Left lobe of liver (tissue), 2 donors: ENCODE results near the gene SLC5A3. TPM values are rescaled to one million over a fixed set of nuclear protein-coding genes. Genes with fewer than 3 reads are reported as not detected.
A peak's percentile ranks its signal among the peaks of the same experiment; 100 is the strongest.

ENCODE experiments used
- ATAC-seq: fragments of 200-7000 bp; cut with Tn5 transposase; one replicate; pipeline ENCODE4 v1.9.1; 2020; ENCODE audit warnings: mild to moderate bottlenecking, moderate library complexity
- DNase-seq: peaks from one replicate; pipeline ENCODE4 v3.0.0-alpha.2; 2020; ENCODE audit warnings: low spot score
- total RNA-seq: library from RNA; stranded (reverse); gene quantifications from one replicate; pipeline ENCODE4 v1.2.1, GENCODE V29; 2021
- donor health status: DM: no; HTN: no; CAD: no; lungs with moderate emphysema.
- donor health status: DM: no; HTN: yes; CAD: no.

SLC5A3 gene
- total RNA-seq, 1 donor from 2014 or later = 9.1 TPM

DNA sequence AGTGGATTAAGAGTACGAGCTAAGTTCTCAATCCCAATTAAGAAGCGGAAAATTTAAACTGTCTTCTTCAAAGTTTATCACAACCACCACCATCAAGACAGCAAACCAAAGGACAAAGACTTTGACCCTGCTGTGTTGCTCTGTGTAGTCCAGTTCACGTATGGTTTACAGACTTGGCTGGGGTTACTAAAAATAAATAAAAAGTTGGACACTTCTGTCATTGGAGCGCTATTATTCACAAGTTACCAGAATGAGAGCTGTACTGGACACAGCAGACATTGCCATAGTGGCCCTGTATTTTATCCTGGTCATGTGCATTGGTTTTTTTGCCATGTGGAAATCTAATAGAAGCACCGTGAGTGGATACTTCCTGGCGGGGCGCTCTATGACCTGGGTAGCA, 21.6 kb downstream of the SLC5A3 start:
- no peak for DNase-seq
- peak; percentile 93 for ATAC-seq

DNA sequence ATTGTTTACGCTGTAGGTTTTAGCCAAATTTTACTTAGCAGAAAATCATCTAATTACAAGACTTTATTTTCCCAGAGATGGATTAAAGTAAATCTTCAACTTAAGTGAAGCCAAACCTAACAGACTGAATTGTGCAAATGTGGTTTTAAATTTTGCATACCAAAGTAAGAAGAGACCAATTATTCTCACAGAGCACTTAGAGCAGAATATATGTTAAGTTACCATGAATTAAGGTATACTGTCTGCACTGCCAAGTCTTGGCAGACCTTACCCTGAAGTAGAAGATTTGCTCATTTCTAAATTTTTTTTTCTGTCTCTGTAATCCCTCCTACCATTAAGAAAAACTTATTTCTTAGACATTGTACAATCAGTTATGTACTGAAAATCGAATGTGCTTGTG, 24.1 kb downstream of the SLC5A3 start:
- ATAC-seq (no peak), DNase-seq (no peak)

DNA sequence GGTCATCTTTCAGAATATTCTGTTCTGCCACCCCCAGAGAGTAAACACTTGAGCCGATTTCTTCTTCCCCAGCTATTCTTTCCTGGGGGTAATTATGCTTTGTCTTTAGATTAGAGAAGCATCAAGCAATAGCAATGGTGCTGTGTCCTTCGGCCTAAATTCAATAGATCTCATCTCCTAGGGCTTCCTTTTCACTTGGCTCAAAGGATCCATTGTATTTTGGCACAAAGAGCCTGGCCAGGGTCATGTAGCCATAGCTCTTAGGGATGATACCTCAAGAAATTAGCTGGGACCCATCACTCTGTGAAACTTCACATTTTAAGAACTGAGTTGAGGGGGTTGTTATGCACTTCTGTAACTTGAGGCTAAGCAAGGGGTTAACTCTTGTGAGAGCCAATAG, 27.0 kb downstream of the SLC5A3 start:
- DNase-seq = no peak
- ATAC-seq = no peak

DNA sequence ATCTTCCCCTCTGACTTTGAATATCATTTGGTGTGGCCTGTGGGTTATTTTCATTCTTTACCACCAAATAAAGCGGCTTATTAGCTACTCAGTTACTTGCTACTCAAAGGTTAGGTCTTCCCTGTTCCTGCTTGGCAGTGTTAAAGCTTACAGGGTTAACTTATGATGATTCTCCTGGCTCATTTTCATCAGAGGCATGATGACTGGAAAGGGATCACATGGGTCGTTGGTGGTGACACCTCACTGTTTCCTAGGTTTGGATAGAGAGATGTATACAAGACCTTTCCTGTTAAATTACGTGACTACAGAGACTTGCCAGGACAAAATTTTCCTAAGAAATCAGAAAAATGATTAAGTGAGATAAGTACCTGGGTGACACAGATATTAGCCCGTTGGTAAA, 27.4 kb downstream of the SLC5A3 start:
- ATAC-seq (no peak), DNase-seq (no peak)

DNA sequence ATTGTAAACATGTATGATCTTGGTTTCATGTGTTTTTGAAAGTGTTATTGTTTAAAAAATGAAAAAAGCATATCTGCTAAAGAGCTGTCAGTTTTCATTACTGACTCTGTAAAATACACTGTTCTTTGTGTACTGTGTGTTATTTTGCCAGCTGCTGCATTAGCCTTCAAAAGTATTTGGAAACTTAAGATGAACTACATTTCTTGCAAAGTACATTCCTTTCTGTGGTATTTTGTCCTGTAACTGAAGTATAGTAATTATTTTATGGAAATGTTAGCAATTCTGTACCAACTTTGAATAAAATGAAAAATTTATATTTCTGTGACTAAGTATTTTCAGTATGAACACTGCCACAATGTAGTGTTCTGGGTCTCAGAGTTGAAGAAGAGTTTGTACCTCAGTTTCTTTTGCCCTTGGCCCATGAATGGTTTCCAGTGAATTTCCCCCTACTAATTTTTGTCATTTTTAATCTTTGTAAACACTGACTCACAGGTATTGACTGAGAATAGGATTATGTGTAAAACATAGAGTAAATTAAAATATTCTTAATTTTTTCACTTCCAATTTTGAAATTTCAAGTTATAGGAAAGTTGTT, 32.7 kb downstream of the SLC5A3 start:
- ATAC-seq (no peak), DNase-seq (no peak)

DNA sequence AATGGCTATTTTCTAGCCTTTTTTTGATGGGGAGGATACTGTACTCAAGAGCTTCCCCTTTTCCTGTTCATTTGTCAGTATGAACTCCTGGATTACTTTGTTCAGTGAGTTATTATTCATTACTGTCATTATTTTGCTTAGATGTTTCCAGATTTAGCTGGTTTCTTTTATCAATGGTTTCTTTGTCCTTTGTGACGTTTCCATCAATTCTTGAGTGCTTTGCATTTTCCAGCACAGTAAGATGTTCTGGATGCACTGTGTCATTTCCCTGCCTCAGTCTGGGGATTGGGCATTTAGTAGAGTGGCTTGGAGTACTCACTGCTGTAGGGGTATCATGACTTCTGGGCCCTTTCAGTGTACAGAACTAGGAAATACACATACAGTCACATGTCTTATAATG, 34.2 kb downstream of the SLC5A3 start:
- no peak for ATAC-seq
- DNase-seq = no peak

DNA sequence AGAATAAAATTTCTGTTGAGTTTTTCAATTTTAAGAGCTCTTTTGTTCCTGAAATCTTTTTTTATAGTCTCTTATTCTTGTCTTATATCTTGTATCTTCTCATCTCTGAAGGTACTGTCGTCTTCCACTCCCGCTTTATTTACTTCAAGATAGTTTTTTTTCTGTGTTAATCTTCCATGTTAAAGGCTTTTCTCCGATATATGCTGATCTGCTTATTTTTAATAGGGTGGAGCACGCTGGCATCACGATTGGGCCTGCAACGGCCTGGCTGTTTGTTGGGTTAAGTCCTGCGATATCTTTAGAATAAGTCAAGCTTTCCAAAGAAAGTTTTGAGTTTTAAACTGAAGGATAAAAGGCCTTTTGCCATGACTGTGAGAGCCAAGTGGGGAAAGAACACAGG, 35.7 kb downstream of the SLC5A3 start:
- no peak for ATAC-seq
- no peak for DNase-seq

DNA sequence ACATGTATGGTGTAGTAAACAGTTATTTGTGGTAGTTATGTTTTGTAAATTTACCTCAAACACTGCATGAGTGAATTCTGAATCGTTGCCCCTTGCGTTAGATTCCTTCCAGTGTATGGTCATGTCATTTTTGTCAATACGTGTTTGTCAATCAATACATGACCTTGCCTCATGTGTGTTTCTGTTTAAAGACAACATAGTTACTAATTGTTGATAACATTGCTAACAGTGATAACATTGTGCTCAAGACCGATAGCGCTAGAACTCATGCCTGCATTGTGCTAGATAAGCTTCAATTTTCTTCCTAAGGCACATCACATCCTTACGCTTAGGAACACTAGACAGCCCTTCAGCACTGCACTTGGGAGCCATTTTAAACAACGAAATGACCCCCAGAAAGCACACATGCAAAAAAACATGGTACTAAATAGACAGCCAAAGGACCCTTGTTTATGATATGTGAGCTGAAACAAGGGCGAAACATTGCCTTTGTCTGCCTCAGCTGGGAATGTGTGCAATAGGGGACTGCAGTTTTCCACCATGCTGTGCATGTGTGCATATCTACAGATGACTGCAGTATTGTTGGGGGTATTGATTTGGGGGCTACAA, 37.3 kb downstream of the SLC5A3 start:
- DNase-seq (no peak), ATAC-seq (no peak)

DNA sequence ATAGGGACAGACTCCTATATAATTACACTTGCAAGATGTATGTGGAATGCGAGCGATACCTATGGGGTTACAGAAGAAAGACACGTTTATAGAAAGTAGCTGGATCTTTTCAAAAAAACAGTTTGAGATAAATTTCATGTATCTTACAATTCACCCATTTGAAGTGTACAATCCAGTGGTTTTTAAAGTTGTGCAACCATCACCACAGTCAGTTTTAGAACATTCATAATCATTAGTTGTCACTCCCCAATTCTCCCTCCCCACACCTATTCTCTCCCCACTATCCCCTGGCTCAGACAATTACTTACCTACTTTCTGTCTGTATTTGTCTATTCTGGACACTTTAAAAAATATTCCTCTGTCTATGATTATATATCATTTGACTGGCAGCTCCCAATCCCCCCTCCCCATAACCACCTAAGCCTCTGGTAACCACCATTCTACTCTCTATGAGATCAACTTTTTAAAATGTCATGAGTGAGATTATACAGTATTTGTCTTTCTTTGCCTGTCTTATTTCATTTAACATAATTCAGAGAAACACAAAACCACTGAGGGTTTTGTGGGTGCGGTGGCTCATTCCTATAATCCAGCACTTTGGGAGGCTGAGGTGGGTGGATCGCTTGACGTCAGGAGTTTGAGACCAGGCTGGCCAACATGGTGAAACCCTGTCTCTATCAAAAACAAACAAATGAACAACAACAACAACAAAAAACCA, 39.1 kb downstream of the SLC5A3 start:
- no peak for ATAC-seq
- no peak for DNase-seq

DNA sequence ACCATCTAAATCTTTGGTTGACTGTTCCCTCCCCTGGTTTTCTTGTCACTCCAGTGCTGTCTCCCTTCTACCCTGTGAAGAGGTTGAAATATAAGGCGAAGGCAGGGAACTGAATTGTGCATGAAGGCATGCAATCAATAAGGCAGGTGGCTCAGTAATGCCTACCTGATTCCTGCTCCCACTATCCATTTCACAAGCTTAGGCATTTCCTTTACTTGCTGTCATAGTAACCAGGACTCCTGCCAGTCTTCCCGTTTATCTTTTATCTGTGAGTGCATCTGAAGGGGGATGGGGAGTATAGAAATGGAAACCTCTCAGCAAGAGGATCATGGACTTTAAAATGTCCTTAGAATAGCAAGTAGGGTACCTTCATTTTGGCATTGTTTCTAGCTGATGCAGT, 40.5 kb downstream of the SLC5A3 start:
- ATAC-seq (peak; percentile 76), DNase-seq (no peak)

DNA sequence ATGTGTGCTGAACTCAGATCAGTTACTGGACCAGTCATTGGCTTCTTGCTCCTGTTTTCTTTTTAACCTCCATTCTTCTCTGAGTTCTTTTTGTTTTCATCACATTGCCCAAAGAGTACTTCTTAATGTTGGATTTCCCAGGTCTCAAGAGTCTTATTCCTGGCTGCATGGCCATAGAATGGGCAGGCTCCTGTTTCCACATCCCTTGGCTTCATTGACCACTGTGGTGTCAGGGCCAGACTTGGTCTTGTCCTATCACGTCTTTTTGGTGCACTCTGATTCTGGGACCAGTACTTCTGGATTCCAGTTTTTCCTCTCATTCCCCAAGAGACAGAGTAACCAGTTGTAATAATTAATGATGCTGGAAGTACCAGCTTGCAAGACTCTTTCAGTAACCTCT, 41.8 kb downstream of the SLC5A3 start:
- no peak for ATAC-seq
- DNase-seq = no peak

DNA sequence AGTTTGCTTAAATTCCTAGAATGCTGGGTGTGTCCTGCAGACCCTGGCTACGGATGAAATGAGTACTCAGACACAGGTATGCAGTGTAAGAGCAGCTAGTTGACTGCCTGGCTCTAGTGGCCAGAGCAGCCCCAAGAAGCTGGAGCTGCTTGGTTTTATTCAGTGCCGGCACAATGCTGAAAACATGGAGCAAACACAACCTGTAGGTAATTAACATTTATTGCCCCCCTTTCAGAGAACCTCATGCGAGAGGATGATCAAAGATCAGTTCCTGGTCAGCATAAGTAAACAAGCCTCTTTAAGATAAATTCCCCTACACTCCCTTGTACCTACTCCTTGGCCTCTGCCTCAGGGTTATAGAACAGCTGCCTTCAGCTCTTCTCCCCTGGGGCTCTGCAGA, 43.2 kb downstream of the SLC5A3 start:
- DNase-seq (no peak), ATAC-seq (no peak)

DNA sequence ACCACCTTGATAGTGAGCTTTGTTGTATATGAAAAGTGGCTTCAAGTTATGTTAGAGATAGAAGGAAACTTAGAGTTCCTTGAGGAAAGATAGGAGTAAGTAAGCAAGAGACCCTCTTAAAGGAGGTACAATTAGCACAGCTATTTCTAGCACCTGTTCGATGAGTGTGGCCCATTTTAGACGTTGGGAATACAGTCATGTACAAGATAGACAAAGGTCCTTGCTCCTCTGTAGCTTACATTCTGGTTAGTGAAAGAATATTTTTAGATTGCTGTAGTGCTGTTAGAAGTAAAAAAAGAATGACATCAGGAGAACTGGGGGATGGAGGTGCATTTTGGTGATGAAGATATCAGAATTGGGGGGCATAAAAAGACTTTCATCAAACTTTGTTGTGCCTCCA, 47.5 kb downstream of the SLC5A3 start:
- ATAC-seq = no peak
- no peak for DNase-seq

DNA sequence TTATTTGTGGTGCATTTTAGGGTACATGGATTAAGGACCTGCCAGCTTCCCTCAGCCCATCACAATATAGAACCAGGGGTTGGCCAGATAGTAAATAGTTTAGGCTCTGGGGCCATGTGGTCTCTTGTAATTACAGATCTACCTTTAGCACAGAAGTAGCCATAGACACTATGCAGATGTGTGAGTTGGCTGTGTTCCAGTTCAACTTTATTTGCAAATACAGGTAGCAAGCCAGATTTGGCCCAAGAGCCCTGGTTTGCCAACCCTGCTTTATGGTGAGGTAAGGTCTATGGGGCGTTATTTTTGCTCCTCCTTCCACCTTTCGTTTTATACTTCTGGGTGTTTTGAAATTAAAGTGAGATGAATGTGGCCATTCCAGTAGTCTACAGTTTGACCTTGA, 48.7 kb downstream of the SLC5A3 start:
- ATAC-seq = peak; percentile 91
- DNase-seq = peak; percentile 62

Other genes with a start within 250 kb of the SLC5A3 start
- 86.8 TPM for gene ATP5PO, start 157.8 kb upstream of the SLC5A3 start, total RNA-seq
- 26.2 TPM for gene MRPS6, start within 50 bp of the SLC5A3 start, total RNA-seq